DND-41 (cell line): ENCODE data around the gene XCR1.
A peak's percentile ranks its signal among the peaks of the same experiment; 100 is the strongest.

Source experiments
- ATAC-seq: fragments of 200-7000 bp; cut with Tn5 transposase; 3 replicates; pipeline ENCODE4 v1.9.1; 2021; ENCODE audit warnings: low read depth; ENCODE audit not compliant: insufficient read depth
- DNase-seq: peaks from one replicate; pipeline ENCODE4 v3.0.0-alpha.2; 2020
- H2AFZ ChIP-seq: 2 replicates; pipeline ENCODE4 v1.6.0; 2012; ENCODE audit warnings: low read depth, low read length
- H3K27ac ChIP-seq: 2 replicates; pipeline ENCODE4 v1.5.1; 2012; ENCODE audit warnings: low read length, inconsistent platforms
- H3K27me3 ChIP-seq: fragments of 200-600 bp; sonication (generic); 2 replicates; pipeline ENCODE4 v1.6.0; 2012; ENCODE audit warnings: low read length, mild to moderate bottlenecking, inconsistent platforms; ENCODE audit not compliant: insufficient read depth, poor library complexity
- H3K36me3 ChIP-seq: 2 replicates; pipeline ENCODE4 v1.5.1; 2012; ENCODE audit warnings: low read length, inconsistent platforms; ENCODE audit not compliant: insufficient read depth
- H3K4me1 ChIP-seq: 2 replicates; pipeline ENCODE4 v1.5.1; 2012; ENCODE audit warnings: mild to moderate bottlenecking, low read length; ENCODE audit not compliant: insufficient read depth
- H3K4me2 ChIP-seq: 2 replicates; pipeline ENCODE4 v1.6.0; 2012; ENCODE audit warnings: mild to moderate bottlenecking, moderate library complexity, low read length, inconsistent platforms; ENCODE audit not compliant: insufficient read depth
- H3K4me3 ChIP-seq, 2 experiments: fragments of 200-600 bp in 1 of 2; shearing (Covaris generic) in 1 of 2; 2 replicates each; pipeline ENCODE4 v1.5.1; 2012 to 2016; ENCODE audit warnings: inconsistent platforms in 2 of 2, low read length in 2 of 2, mild to moderate bottlenecking in 2 of 2, low read depth in 1 of 2, moderate library complexity in 1 of 2
- H3K79me2 ChIP-seq: 2 replicates; pipeline ENCODE4 v1.6.0; 2012; ENCODE audit warnings: low read length, inconsistent platforms; ENCODE audit not compliant: insufficient read depth
- H3K9ac ChIP-seq: 2 replicates; pipeline ENCODE4 v1.6.0; 2012; ENCODE audit warnings: low read depth, mild to moderate bottlenecking, inconsistent platforms, low read length, moderate library complexity
- H3K9me3 ChIP-seq: 2 replicates; pipeline ENCODE4 v1.5.1; 2012; ENCODE audit warnings: low read length, moderate library complexity, mild to moderate bottlenecking, inconsistent platforms; ENCODE audit not compliant: insufficient read depth, severe bottlenecking
- H4K20me1 ChIP-seq: 2 replicates; pipeline ENCODE4 v1.6.0; 2012; ENCODE audit warnings: low read length; ENCODE audit not compliant: insufficient read depth
- EZH2 ChIP-seq: IDR thresholded peaks from 3 replicates; pipeline ENCODE4 v1.6.1; 2012; ENCODE audit warnings: borderline replicate concordance, low read depth, mild to moderate bottlenecking, moderate library complexity, low read length, inconsistent platforms; ENCODE audit not compliant: severe bottlenecking
- TF ChIP-seq, protein P1 (sequence below): IDR thresholded peaks from 2 replicates; pipeline ENCODE4 v1.5.1; 2012; ENCODE audit warnings: borderline replicate concordance, low read length, moderate library complexity, mild to moderate bottlenecking; ENCODE audit not compliant: poor library complexity, severe bottlenecking; ENCODE audit errors: extremely low read depth

XCR1 gene, protein sequence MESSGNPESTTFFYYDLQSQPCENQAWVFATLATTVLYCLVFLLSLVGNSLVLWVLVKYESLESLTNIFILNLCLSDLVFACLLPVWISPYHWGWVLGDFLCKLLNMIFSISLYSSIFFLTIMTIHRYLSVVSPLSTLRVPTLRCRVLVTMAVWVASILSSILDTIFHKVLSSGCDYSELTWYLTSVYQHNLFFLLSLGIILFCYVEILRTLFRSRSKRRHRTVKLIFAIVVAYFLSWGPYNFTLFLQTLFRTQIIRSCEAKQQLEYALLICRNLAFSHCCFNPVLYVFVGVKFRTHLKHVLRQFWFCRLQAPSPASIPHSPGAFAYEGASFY

DNA sequence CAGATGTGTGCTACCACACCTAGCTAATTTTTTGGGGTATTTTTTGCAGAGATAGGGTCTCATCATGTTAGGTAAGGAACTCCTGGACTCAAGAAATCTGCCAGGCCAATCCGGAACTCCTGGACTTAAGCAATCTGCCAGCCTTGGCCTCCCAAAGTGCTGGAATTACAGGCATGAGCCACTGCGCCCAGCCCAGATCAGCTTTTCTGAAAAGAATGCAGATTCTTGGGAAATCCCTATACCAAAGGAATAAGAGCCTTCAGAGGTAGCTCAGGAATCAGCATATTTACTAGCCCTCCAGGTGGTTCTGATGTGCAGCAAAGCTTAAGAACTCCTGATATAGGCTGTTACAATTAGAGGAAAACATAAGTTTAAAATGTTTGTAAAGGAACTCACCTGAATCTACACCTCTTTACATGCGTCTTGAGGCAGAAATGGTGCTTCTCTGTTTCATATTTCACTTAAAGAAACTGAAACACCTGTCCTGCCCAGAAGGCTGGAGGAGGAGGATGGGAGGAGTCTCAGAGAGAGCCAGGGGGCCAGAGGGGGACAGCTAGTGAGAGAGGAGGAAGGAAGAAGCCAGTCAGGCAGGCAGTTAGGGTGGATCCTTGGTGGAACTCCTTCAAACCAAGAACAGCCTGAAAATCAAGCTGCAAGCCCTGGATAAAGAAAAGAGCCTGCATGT lies at the start of gene XCR1:
Gene XCR1 (minus strand): TSS at position 463 of the 685 bp plus-strand sequence. CDS start 5,536 bp downstream, outside the sequence.
- ATAC-seq (no peak), DNase-seq (no peak)
- H3K27me3 ChIP-seq, result no peaks in the 10 kb centered on the region
- no peak within 1 kb of the TSS for H2AFZ ChIP-seq
- peaks cover 6% of the 10 kb centered on the region; the same call in 1 of the 2 replicates for H3K36me3 ChIP-seq
- no peak within 1 kb of the TSS for H3K9ac ChIP-seq
- no peaks in the 10 kb centered on the region for H3K79me2 ChIP-seq
- TF ChIP-seq, protein P1, sequence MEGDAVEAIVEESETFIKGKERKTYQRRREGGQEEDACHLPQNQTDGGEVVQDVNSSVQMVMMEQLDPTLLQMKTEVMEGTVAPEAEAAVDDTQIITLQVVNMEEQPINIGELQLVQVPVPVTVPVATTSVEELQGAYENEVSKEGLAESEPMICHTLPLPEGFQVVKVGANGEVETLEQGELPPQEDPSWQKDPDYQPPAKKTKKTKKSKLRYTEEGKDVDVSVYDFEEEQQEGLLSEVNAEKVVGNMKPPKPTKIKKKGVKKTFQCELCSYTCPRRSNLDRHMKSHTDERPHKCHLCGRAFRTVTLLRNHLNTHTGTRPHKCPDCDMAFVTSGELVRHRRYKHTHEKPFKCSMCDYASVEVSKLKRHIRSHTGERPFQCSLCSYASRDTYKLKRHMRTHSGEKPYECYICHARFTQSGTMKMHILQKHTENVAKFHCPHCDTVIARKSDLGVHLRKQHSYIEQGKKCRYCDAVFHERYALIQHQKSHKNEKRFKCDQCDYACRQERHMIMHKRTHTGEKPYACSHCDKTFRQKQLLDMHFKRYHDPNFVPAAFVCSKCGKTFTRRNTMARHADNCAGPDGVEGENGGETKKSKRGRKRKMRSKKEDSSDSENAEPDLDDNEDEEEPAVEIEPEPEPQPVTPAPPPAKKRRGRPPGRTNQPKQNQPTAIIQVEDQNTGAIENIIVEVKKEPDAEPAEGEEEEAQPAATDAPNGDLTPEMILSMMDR, result no peak
- no peak for TF ChIP-seq EZH2
- no peak within 1 kb of the TSS for H3K27ac ChIP-seq
- no peaks in the 10 kb centered on the region for H3K4me1 ChIP-seq
- H3K4me3 ChIP-seq, result no peak within 1 kb of the TSS
- no peaks in the 10 kb centered on the region for H4K20me1 ChIP-seq
- H3K4me2 ChIP-seq, result no peak within 1 kb of the TSS
- H3K9me3 ChIP-seq, result peaks cover 41% of the 10 kb centered on the region

DNA sequence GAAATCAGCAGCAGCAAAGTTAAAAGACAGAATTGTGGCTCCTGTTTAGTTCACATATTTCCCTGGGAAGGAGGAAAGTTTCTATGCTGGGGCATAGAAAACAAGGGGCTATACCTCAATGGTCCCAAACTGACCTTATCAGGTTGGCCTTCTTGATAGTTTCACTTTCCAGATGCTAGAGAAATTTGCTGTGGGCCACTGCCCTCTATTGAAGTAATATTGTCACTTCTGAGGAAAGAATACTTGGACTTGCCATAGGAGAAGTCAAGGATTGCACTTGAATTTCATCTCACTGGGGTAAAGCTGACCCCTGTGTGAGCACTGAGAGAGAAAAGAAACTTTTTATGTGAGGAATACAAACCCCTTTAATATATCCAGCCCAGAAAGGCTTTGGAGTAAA lies 49.3 kb upstream of the XCR1 start:
- no peaks in the 10 kb centered on the region for H4K20me1 ChIP-seq
- no peak overlapping the region for H3K4me2 ChIP-seq
- H3K9me3 ChIP-seq, result no peaks in the 10 kb centered on the region
- no peaks in the 10 kb centered on the region for H3K36me3 ChIP-seq
- no peak overlapping the region for H3K4me3 ChIP-seq
- H3K79me2 ChIP-seq, result no peaks in the 10 kb centered on the region
- peaks cover 25% of the 10 kb centered on the region for H3K4me1 ChIP-seq
- no peak overlapping the region for H2AFZ ChIP-seq
- H3K27me3 ChIP-seq, result no peaks in the 10 kb centered on the region
- no peak for TF ChIP-seq EZH2
- TF ChIP-seq, protein P1, result peak; percentile 52
- ATAC-seq (no peak), DNase-seq (no peak)
- peak overlapping the region; percentile 30; the same call in 1 of the 2 replicates for H3K27ac ChIP-seq
- no peak overlapping the region for H3K9ac ChIP-seq

DNA sequence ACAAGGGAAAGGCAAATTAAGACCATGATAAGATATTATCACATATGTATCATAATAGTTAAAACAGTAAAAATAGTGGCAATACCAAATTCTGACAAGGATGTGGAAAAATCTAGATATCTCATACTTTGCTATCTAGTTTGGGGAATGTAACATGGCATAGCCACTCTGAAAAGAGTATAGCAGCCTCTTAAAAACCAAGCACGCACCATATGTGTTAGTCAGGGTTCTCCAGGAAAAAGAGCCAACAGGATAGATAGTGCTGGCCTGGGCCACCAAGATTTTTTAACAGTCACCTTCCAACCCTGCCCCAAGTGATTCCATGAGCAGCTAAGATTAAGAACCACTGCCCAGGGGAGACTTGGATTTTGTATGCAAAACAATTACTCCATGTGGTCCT lies 48.5 kb upstream of the XCR1 start:
- Histone ChIP-seq H3K4me3 (no peak overlapping the region), H3K4me2 (no peak overlapping the region), H3K9ac (no peak overlapping the region), H4K20me1 (no peaks in the 10 kb centered on the region), H2AFZ (no peak overlapping the region), H3K4me1 (peaks cover 33% of the 10 kb centered on the region), H3K79me2 (no peaks in the 10 kb centered on the region), H3K27me3 (no peaks in the 10 kb centered on the region), H3K36me3 (no peaks in the 10 kb centered on the region), H3K9me3 (no peaks in the 10 kb centered on the region), H3K27ac (no peak overlapping the region; the same call in 1 of the 2 replicates)
- no peak for TF ChIP-seq EZH2
- TF ChIP-seq, protein P1, result no peak
- no peak for DNase-seq
- no peak for ATAC-seq
